BJ (cell line): ENCODE results near the gene CSE1L. TPM values are rescaled to one million over a fixed set of nuclear protein-coding genes. Genes with fewer than 3 reads are reported as not detected.
"Not testable (repeated sequence)": the region's sequence is repeated elsewhere in the genome, so short reads cannot be mapped to it uniquely, and the experiment has no call there.

Experiments
- CTCF ChIA-PET: fragments of 350-600 bp; formaldehyde crosslinking; extraction: SDS; loops from one replicate; lab custom pipeline; 2021; ENCODE audit warnings: antibody characterized with exemption, inconsistent platforms; lab: Yijun Ruan, JAX
- POLR2A ChIA-PET: fragments of 300-600 bp; sonication (Branson Sonifier 250); formaldehyde crosslinking; extraction: SDS; loops from one replicate; lab custom pipeline; 2021; ENCODE audit warnings: antibody characterized with exemption; lab: Charles Lee
- DNase-seq: peaks from one replicate; pipeline ENCODE4 v3.0.0-alpha.2; 2011; ENCODE audit warnings: low read depth
- H3K27me3 ChIP-seq: 2 replicates; pipeline ENCODE4 v1.6.0; 2011; ENCODE audit warnings: low read length; ENCODE audit not compliant: control insufficient read depth, insufficient read depth
- H3K36me3 ChIP-seq: 2 replicates; pipeline ENCODE4 v1.5.1; 2011; ENCODE audit warnings: low read length; ENCODE audit not compliant: control insufficient read depth, insufficient read depth
- H3K4me3 ChIP-seq: 2 replicates; pipeline ENCODE4 v1.5.1; 2011; ENCODE audit warnings: low read depth, mild to moderate bottlenecking, control low read depth, low read length
- polyA plus RNA-seq: library from polyadenylated mRNA; depleted of rRNA; stranded (reverse); fragments of >200 nt; gene quantifications from 2 replicates; pipeline ENCODE4 v1.2.3, GENCODE V29; 2011
- TF ChIP-seq, protein P1 (sequence below): IDR thresholded peaks from 2 replicates; pipeline ENCODE4 v1.5.1; 2011; ENCODE audit warnings: low read depth, mild to moderate bottlenecking, control low read depth, inconsistent platforms, low read length, moderate library complexity; ENCODE audit not compliant: insufficient read depth

Gene CSE1L
- polyA plus RNA-seq, 1 experiment: 21.7 TPM

DNA sequence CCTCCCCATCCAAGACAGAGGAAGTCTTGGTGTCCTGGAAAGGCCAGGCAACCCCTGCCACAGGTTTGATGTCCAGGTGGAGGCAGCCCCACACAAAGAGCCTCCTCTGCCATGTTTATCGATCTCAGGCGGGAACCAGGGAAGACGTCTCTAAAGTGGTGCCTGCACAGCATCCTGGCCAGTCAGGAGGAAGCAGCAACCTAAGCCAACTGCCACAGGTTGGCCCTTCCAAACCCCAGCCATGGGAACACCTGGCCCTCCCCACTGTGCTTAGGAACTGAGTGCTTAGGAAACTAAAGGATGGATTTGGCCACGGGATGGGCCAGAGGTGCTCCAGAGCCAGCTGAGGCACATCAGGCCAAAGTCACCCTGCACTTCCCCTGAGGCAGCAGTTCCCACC lies 56.9 kb downstream of the CSE1L start:
- Histone ChIP-seq H3K27me3 (no peaks in the 10 kb centered on the region), H3K36me3 (peaks cover 7% of the 10 kb centered on the region), H3K4me3 (no peak overlapping the region)
- TF ChIP-seq, protein P1, sequence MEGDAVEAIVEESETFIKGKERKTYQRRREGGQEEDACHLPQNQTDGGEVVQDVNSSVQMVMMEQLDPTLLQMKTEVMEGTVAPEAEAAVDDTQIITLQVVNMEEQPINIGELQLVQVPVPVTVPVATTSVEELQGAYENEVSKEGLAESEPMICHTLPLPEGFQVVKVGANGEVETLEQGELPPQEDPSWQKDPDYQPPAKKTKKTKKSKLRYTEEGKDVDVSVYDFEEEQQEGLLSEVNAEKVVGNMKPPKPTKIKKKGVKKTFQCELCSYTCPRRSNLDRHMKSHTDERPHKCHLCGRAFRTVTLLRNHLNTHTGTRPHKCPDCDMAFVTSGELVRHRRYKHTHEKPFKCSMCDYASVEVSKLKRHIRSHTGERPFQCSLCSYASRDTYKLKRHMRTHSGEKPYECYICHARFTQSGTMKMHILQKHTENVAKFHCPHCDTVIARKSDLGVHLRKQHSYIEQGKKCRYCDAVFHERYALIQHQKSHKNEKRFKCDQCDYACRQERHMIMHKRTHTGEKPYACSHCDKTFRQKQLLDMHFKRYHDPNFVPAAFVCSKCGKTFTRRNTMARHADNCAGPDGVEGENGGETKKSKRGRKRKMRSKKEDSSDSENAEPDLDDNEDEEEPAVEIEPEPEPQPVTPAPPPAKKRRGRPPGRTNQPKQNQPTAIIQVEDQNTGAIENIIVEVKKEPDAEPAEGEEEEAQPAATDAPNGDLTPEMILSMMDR: no peak
- CTCF ChIA-PET: interaction anchor here (1.1 kb wide), 1 partner anchor 13 kb away, joined by 3 read pairs; no protein-coding TSS in a partner anchor
- DNase-seq: no peak
- POLR2A ChIA-PET: no interaction called here

DNA sequence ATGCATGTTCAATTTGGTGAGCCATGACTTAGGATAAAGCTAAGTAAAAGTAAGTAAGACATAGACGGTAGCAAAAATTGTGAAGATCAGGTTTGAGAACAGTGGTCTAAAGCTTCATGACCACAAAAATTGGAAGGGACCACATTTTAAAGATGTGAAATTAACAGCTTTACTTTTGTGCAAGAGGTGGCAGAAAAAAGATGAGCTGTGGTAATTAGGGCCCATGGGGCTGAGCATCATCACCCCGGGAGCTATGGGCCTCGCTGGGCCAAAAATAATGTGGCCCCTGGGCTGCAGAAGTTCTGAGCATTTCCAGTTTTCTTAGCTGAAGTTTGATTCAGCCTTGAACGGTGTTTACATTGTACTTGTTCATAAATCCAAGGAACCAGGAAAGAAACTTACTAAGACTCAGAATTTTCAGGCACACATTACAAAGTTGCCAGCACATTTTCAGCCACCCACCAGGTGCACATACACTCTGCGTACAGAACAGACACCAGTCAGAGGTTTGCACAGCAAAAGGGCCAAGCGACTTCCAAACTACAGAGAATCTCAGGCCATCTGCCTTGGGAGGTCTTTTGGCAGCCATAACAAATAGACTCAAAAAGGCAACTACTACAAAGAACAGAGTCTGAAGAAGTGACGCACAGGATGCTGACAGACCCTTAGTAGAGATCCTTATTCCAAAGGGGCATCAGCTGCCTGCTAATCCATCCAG lies 57.7 kb downstream of the CSE1L start:
- TF ChIP-seq, protein P1: no peak
- ChIA-PET CTCF (no interaction called here), POLR2A (no interaction called here)
- Histone ChIP-seq H3K4me3 (no peak overlapping the region), H3K36me3 (peaks cover 7% of the 10 kb centered on the region), H3K27me3 (no peaks in the 10 kb centered on the region)
- no peak for DNase-seq

DNA sequence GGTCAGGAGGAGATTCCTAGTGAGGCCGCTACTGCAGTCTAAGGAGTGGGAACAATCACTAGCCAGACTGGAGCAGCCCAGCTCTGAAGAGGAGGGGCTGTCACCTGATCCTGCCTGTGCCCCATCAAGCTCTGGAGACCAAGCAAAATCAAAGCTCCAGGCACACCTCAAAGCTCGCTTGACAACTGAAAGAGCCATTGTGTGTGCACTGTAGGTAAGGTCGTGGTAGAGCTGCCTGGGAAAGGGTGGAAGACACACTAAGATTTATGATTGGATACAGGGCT lies 58.2 kb downstream of the CSE1L start:
- POLR2A ChIA-PET: no interaction called here
- no peak for DNase-seq
- CTCF ChIA-PET: interaction anchor here (0.5 to 1.2 kb wide), 2 partner anchors 35 to 36 kb away, joined by 3 to 4 read pairs; no protein-coding TSS in a partner anchor
- H3K4me3 ChIP-seq: no peak overlapping the region
- TF ChIP-seq, protein P1: no peak
- H3K36me3 ChIP-seq: peaks cover 7% of the 10 kb centered on the region
- no peaks in the 10 kb centered on the region for H3K27me3 ChIP-seq

DNA sequence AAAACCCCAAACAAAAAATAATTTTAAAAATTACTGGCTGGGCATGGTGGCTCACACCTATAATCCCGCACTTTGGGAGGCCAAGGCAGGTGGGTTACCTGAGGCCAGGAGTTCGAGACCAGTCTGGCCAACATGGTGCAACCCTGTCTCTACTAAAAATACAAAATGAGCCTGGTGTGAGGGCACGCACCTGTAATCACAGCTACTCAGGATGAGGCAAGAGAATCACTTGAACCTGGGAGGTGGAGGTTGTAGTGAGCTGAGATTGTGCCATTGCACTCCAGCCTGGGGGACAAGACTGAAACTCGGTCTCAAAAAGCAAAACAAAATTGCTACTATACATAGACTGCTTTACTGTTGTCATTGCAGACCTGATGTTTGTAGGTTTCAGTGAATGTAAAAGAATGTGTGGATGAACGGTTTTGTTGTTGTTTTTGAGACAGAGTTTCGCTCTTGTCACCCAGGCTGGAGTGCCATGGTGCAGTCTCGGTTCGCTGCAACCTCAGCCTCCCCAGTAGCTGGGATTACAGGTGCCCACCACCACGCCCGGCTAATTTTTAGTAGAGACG lies 59.0 kb downstream of the CSE1L start:
- CTCF ChIA-PET: interaction anchor here (0.5 to 1.2 kb wide), 2 partner anchors 35 kb away, joined by 3 to 4 read pairs; no protein-coding TSS in a partner anchor
- H3K27me3 ChIP-seq, H3K36me3 ChIP-seq, H3K4me3 ChIP-seq, POLR2A ChIA-PET, DNase-seq: not testable (repeated sequence)

DNA sequence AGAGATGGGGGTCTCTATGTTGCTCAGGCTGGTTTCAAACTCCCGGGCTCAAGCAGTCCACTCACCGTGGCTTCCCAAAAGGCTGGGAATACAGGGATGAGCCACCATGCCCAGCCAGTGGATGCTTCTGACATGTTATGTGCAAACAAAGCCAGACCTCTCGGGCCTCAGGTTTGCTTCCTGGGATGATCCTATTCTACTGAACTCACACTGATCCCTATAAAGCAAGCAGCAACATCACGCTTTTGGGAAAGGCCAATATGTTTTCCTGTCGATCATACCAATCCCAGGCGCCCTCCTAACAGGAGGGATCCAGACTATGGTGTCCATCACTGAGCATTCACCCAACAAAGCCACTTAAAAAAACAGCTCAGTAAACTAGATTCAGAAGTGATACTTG lies 60.2 kb downstream of the CSE1L start:
- TF ChIP-seq, protein P1: no peak
- ChIA-PET CTCF (interaction anchor here (0.7 kb wide), 1 partner anchor 202 kb away, joined by 3 read pairs; no protein-coding TSS in a partner anchor), POLR2A (no interaction called here)
- no peak for DNase-seq
- no peaks in the 10 kb centered on the region for H3K27me3 ChIP-seq
- H3K4me3 ChIP-seq: no peak overlapping the region
- peaks cover 7% of the 10 kb centered on the region for H3K36me3 ChIP-seq
